OCI-LY1 (cell line): ENCODE data around the gene LSMEM2.

Experiments
- H2AFZ ChIP-seq: fragments of 200-600 bp; sonication (generic), shearing (Covaris generic); 2 replicates; pipeline ENCODE4 v1.6.0; 2014; ENCODE audit warnings: antibody characterized with exemption, mild to moderate bottlenecking, low read length
- H3F3A ChIP-seq: fragments of 200-600 bp; sonication (generic), shearing (Covaris generic); 2 replicates; pipeline ENCODE4 v1.6.0; 2014; ENCODE audit warnings: mild to moderate bottlenecking, antibody characterized with exemption, low read length, moderate library complexity; ENCODE audit not compliant: insufficient read depth
- H3K27ac ChIP-seq: fragments of 200-600 bp; sonication (generic); 2 replicates; pipeline ENCODE4 v1.5.1; 2014; ENCODE audit warnings: low read length, mixed run types, mild to moderate bottlenecking, low read depth; ENCODE audit not compliant: poor library complexity, severe bottlenecking
- H3K27me3 ChIP-seq: fragments of 200-600 bp; sonication (generic); 2 replicates; pipeline ENCODE4 v1.6.0; 2014; ENCODE audit warnings: antibody characterized with exemption, mild to moderate bottlenecking, low read length, moderate library complexity; ENCODE audit not compliant: insufficient read depth
- H3K36me3 ChIP-seq: fragments of 200-600 bp; sonication (generic); 2 replicates; pipeline ENCODE4 v1.6.1; 2014; ENCODE audit warnings: mild to moderate bottlenecking, antibody characterized with exemption, low read length, moderate library complexity, mixed read lengths; ENCODE audit not compliant: insufficient read depth
- H3K4me1 ChIP-seq: fragments of 200-600 bp; sonication (generic); 2 replicates; pipeline ENCODE4 v1.5.1; 2014; ENCODE audit warnings: mild to moderate bottlenecking, low read length, moderate library complexity; ENCODE audit not compliant: insufficient read depth, severe bottlenecking
- H3K4me2 ChIP-seq: fragments of 200-600 bp; sonication (generic), shearing (Covaris generic); 2 replicates; pipeline ENCODE4 v1.6.1; 2014; ENCODE audit warnings: low read length
- H3K4me3 ChIP-seq: fragments of 200-600 bp; sonication (generic); 2 replicates; pipeline ENCODE4 v1.5.1; 2014; ENCODE audit warnings: low read length, low read depth, mild to moderate bottlenecking, mixed read lengths; ENCODE audit not compliant: poor library complexity, severe bottlenecking
- H3K79me2 ChIP-seq: fragments of 200-600 bp; shearing (Covaris generic); 2 replicates; pipeline ENCODE4 v1.6.1; 2016; ENCODE audit warnings: mixed run types, low read length, mixed read lengths; ENCODE audit not compliant: insufficient read depth
- H3K9ac ChIP-seq: fragments of 200-600 bp; sonication (generic), shearing (Covaris generic); 2 replicates; pipeline ENCODE4 v1.6.1; 2014; ENCODE audit warnings: mild to moderate bottlenecking, low read length, mixed read lengths
- H3K9me2 ChIP-seq: fragments of 200-600 bp; sonication (generic), shearing (Covaris generic); 2 replicates; pipeline ENCODE4 v1.6.1; 2014; ENCODE audit warnings: low read depth, mild to moderate bottlenecking, low read length, mixed read lengths
- H3K9me3 ChIP-seq: fragments of 200-600 bp; shearing (Covaris generic); 2 replicates; pipeline ENCODE4 v1.6.1; 2014; ENCODE audit warnings: low read length, mixed read lengths
- H4K20me1 ChIP-seq: fragments of 200-600 bp; sonication (generic), shearing (Covaris generic); 2 replicates; pipeline ENCODE4 v1.6.0; 2016; ENCODE audit warnings: mild to moderate bottlenecking, low read length; ENCODE audit not compliant: insufficient read depth
- EZH2 ChIP-seq: fragments of 200-600 bp; sonication (generic), shearing (Covaris generic); IDR thresholded peaks from 2 replicates; pipeline ENCODE4 v1.8.0; 2017; ENCODE audit warnings: borderline replicate concordance, mixed run types, mild to moderate bottlenecking, antibody characterized with exemption, low read length, moderate library complexity, mixed read lengths
- TF ChIP-seq, protein P1 (sequence below): fragments of 200-600 bp; sonication (generic), shearing (Covaris generic); IDR thresholded peaks from 2 replicates; pipeline ENCODE4 v1.5.1; 2017; ENCODE audit warnings: mild to moderate bottlenecking, antibody characterized with exemption, low read length, moderate library complexity, mixed read lengths

The LSMEM2 gene

DNA sequence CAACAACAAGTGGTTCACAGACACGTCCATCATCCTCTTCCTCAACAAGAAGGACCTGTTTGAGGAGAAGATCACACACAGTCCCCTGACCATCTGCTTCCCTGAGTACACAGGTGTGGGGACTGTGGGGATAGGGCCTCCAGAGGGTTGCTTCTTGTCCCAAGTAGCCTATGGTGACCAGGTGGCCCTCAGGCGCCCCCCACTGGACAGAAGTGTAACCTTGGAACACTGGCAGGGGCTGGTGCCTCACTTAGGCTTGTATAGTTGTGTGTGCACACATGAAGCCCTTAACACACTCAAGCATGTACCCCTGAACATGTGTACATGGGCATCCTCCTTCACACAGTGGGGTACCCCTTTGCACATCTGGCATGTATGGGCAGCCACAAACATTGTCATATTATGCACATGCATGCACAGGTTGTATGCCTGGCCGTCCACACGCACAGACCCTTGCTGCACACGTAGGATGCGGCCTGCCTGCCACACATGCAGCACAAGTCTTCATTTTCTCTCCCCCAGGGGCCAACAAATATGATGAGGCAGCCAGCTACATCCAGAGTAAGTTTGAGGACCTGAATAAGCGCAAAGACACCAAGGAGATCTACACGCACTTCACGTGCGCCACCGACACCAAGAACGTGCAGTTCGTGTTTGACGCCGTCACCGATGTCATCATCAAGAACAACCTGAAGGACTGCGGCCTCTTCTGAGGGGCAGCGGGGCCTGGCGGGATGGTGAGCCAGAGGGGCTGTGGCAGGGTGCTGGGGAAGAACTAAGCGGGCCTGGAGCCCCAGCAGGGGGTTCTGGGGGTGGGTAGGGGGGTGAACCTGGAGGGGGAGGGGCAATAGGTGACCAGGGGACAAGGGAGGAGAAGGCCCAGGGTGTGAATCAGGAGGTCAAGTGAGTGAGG is 21.7 kb upstream of the LSMEM2 start:
- no peaks in the 10 kb centered on the region for H3K9me2 ChIP-seq
- no peaks in the 10 kb centered on the region for H4K20me1 ChIP-seq
- no peak overlapping the region for H3K9ac ChIP-seq
- H3K9me3 ChIP-seq, result no peaks in the 10 kb centered on the region
- no peaks in the 10 kb centered on the region for H3F3A ChIP-seq
- H3K4me3 ChIP-seq, result no peak overlapping the region
- H2AFZ ChIP-seq, result no peak overlapping the region
- H3K79me2 ChIP-seq, result no peaks in the 10 kb centered on the region
- no peak overlapping the region for H3K27ac ChIP-seq
- peaks cover 13% of the 10 kb centered on the region for H3K4me1 ChIP-seq
- peaks cover 51% of the 10 kb centered on the region for H3K36me3 ChIP-seq
- no peak overlapping the region for H3K4me2 ChIP-seq
- TF ChIP-seq EZH2, result no peak
- TF ChIP-seq, protein P1, sequence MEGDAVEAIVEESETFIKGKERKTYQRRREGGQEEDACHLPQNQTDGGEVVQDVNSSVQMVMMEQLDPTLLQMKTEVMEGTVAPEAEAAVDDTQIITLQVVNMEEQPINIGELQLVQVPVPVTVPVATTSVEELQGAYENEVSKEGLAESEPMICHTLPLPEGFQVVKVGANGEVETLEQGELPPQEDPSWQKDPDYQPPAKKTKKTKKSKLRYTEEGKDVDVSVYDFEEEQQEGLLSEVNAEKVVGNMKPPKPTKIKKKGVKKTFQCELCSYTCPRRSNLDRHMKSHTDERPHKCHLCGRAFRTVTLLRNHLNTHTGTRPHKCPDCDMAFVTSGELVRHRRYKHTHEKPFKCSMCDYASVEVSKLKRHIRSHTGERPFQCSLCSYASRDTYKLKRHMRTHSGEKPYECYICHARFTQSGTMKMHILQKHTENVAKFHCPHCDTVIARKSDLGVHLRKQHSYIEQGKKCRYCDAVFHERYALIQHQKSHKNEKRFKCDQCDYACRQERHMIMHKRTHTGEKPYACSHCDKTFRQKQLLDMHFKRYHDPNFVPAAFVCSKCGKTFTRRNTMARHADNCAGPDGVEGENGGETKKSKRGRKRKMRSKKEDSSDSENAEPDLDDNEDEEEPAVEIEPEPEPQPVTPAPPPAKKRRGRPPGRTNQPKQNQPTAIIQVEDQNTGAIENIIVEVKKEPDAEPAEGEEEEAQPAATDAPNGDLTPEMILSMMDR, result peak; percentile 69
- no peaks in the 10 kb centered on the region for H3K27me3 ChIP-seq

GRCh38 chr3:50258029-50258680 is 20.7 kb upstream of the LSMEM2 start:
- no peaks in the 10 kb centered on the region for H3K9me3 ChIP-seq
- no peaks in the 10 kb centered on the region for H4K20me1 ChIP-seq
- no peaks in the 10 kb centered on the region for H3F3A ChIP-seq
- peaks cover 13% of the 10 kb centered on the region for H3K4me1 ChIP-seq
- peaks cover 42% of the 10 kb centered on the region for H3K36me3 ChIP-seq
- H3K79me2 ChIP-seq, result no peaks in the 10 kb centered on the region
- no peak overlapping the region for H2AFZ ChIP-seq
- no peak overlapping the region for H3K4me3 ChIP-seq
- H3K4me2 ChIP-seq, result no peak overlapping the region
- TF ChIP-seq EZH2, result no peak
- TF ChIP-seq, protein P1, result no peak
- no peaks in the 10 kb centered on the region for H3K9me2 ChIP-seq
- H3K27me3 ChIP-seq, result no peaks in the 10 kb centered on the region
- no peak overlapping the region for H3K9ac ChIP-seq
- H3K27ac ChIP-seq, result no peak overlapping the region

GRCh38 chr3:50258979-50259378 is 19.9 kb upstream of the LSMEM2 start:
- H3K4me1 ChIP-seq, result peaks cover 13% of the 10 kb centered on the region
- peak overlapping the region; percentile 16 for H3K27ac ChIP-seq
- H3K9me3 ChIP-seq, result no peaks in the 10 kb centered on the region
- H3K4me2 ChIP-seq, result no peak overlapping the region
- H4K20me1 ChIP-seq, result no peaks in the 10 kb centered on the region
- no peaks in the 10 kb centered on the region for H3F3A ChIP-seq
- no peak for TF ChIP-seq EZH2
- TF ChIP-seq, protein P1, result no peak
- H3K79me2 ChIP-seq, result no peaks in the 10 kb centered on the region
- H2AFZ ChIP-seq, result no peak overlapping the region
- H3K27me3 ChIP-seq, result no peaks in the 10 kb centered on the region
- H3K36me3 ChIP-seq, result peaks cover 42% of the 10 kb centered on the region
- H3K9me2 ChIP-seq, result no peaks in the 10 kb centered on the region
- no peak overlapping the region; the same call in 1 of the 2 replicates for H3K9ac ChIP-seq
- no peak overlapping the region for H3K4me3 ChIP-seq
